GM18517 (cell line): ENCODE data around the gene SPAG6.
"Not testable (repeated sequence)": the region's sequence is repeated elsewhere in the genome, so short reads cannot be mapped to it uniquely, and the experiment has no call there.

Experiments used
- ATAC-seq: cut with Tn5 transposase; IDR thresholded peaks from one replicate; pipeline ENCODE4 v1.9.1; 2021; ENCODE audit warnings: mild to moderate bottlenecking, moderate library complexity; ENCODE audit not compliant: unreplicated experiment

SPAG6 gene

DNA sequence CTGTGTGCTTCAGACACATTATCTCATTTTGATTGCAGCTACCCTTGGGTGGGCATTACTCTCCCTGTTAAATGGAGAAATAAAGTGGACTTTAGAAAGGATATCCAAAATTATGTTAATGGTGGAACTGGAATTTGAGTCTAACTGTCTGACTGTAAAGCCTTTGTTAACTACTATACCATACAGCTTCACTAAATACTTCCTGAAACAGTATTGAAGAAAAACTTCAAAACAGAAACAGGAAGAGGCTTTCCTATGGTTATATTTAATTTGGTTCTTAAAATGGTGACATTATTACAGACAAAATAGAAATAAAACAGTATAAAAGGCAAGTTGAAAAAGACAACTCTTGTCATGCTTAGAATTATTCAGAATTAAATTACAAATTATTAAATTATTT is 25.0 kb downstream of the SPAG6 start:
- no peak for ATAC-seq

DNA sequence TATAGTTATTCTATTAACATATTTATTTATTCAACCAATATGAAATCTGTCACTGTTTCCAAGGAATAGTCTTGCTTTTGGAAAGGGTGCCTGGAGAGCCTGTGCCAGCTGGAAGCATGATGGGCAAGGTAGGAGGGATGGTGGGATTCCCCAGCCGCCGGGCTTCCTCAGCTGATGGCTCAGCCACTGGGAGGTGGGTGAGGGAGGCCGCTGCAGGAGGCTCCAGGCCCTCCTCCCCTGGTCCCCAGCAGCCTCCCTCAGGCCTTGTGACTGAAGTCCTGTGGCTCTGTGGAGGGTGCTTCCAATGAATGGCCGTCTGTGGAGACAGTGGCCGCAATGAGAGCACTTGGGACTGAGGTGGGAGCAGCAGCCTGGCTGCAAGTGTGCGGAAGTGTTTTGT is 27.0 kb downstream of the SPAG6 start:
- ATAC-seq, result no peak

DNA sequence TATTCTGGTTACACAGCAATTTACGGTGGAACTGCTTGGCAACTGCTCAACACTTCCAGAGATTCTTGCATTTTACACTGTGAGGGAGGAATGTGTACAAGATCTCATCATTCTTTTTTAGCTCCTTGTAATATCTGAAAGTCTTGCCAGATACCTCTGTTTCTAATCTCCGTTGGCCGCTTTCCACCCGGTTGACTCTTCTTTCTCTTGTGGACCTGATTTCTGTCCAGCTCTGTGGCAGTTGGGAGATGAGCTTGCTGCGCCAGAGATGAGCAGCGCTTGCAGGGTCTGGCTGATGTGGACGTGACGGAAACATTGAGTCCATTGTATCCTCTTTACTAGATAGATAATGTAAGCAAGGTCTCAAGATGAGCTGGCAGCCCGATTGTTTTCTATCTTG is 27.6 kb downstream of the SPAG6 start:
- no peak for ATAC-seq

DNA sequence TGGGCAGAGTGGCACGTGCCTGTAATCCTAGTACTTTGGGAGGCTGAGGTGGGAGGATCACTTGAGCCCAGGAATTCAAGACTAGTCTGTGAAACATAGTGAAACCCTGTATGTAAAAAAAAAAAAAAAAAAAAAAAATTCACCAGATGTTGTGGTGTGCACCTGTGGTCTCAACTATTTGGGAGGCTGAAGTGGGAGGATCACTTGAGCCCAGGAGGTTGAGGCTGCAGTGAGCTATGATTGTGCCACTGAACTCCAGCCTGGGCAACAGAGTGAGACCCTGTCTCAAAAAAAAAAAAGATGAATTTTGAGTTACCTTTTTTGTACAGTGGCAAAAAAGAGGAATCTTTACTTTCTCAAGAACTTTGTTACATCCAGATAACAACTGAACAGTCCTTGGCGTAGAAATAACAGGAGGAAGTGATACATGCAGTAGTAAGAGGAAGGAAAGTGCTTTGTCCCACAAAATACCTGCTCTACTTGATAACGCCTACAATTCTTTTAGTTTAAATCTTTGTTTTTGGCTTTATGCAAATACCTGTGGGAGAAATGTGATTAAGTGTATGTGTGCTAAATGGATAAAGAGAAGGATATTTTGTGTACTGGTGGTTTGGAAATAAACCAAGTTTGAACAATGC is 29.3 kb downstream of the SPAG6 start:
- ATAC-seq, result no peak

DNA sequence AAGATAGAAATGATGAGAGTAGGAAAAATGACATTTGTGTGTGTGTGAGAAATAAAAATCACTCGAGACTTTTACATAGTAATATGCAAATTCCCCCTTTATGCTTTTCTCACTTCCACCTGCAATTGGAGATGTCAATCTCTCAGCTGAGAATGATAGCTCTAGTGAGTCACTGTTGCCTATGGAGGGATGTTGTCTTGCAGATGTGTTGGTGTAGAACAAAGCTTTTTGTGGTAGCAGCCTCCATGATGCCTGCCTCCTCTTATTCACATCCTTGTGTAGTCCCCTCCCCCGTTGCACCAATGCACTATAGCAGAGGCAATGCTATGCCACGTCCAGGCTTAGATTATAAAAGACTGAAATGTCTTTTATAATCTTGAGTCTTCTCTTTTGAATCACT is 33.8 kb downstream of the SPAG6 start:
- ATAC-seq, result peak; percentile 63

DNA sequence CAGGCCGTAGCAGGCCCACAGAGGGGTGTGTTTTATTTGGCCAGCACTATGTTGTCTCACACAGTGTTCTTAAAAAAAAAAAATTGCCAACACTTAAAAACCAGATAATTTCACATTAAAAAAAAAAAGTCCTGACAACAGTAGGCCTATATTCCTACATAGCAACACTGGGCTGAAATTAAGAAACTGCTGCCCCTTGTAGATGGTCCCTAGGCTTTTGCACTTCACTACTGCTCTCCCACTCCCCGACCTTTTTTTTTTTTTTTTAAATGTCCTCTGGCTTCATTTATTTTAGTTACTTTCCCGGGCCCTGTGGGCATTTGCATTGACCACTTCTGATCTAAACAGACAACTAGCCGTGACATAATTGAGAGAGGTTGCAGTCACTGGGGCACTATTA is 36.0 kb downstream of the SPAG6 start:
- ATAC-seq, result no peak

DNA sequence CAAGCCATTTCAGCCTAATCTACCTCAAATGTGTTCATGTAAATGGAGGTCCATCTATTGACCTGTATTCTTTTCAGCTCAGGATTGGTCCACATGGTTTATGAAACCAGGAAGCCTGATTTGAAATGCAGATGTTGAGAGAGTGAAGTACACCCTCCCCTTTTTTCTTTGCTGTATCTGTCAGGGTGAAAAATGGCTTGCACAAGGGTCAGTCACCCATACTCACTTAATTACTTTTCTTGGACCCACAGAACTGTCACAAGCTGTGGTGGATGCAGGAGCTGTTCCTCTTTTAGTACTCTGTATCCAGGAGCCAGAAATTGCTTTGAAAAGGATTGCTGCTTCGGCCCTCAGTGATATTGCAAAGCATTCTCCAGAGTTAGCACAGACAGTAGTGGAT is 41.2 kb downstream of the SPAG6 start:
- no peak for ATAC-seq

DNA sequence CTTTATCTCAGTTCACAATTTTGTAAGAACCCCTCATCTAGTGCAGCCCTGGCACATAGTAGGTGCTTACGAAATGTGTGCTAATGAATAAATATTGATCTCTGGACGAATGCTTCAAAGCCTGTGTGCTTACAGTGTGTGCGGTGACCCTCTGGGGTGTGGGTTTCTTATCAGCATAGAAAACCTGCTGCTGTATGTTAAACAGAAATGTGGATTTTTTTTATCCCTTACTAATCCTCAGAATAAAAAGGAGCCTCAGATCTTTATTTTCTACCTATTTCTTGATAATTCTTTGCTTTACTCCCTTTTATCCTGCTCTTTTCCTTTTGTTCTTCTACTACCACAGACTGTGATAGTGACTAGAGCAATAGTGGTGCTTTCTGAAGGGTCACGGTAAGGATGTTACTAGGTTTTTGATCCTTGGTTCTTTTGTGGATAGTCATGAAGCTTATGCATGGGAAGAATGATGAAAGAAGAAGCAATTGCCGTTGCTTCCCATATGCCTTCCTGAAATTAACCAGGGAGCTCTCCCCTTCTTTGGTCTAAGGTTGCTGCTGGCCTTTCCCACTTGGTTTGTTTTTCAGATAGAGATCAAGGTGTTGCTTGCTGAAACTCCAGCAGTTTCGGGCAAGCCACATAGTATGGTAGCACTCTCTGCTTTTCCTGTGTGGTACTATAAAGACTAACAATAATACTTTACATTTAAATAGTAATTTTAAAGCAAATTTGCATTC is 44.7 kb downstream of the SPAG6 start:
- no peak for ATAC-seq

DNA sequence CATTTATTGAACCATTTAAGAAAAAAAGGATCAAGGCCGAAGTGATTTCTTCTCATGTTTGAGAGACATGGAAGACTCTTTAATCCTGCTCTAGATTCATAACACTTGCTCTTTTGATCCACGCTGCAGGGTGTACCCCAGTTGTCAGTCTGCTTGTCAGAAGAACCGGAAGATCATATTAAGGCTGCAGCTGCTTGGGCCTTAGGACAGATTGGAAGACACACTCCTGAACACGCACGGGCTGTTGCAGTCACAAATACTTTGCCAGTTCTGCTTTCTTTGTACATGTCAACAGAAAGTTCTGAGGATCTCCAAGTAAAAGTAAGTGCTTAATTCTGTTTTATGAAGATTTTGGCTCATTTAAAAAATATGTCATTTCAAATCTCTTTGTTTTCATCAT is 46.3 kb downstream of the SPAG6 start:
- no peak for ATAC-seq

DNA sequence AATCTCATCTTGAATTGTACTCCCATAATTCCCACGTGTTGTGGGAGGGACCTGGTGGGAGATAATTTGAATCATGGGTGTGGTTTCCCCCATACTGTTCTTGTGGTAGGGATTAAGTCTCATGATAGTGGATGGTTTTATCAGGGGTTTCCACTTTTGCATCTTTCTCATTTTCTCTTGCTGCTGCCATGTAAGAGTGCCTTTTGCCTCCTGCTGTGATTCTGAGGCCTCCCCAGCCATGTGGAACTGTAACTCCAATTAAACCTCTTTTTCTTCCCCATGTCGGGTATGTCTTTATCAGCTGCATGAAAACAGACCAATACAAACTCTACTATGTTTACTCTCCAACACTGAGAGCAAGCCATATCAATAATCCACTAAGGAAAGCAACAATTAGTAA is 50.9 kb downstream of the SPAG6 start:
- not testable (repeated sequence) for ATAC-seq

DNA sequence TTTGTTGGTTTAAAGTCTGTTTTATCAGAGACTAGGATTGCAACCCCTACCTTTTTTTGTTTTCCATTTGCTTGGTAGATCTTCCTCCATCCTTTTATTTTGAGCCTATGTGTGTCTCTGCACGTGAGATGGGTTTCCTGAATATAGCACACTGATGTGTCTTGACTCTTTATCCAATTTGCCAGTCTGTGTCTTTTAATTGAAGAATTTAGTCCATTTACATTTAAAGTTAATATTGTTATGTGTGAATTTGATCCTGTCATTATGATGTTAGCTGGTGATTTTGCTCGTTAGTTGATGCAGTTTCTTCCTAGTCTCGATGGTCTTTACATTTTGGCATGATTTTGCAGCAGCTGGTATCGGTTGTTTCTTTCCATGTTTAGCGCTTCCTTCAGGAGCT is 61.6 kb downstream of the SPAG6 start:
- ATAC-seq, result not testable (repeated sequence)

DNA sequence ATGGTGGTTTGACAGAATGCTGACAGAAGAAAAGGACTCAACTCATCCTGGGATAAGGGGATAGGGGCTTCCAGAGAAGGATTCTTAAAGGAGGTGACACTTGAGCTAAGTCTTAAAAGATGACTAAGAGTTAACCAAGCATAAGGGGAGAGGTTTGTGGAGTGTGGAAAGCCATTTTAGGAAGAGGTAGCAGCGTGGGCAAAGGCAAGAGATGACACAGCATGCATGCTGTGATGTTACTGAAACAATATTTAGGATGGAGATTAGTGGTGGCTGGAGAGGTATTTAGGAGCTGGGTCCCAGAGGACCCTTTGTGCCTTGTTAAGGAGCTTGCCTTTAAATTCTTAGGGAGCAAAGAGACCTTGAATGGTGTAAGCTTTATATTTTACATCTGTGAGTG is 65.1 kb downstream of the SPAG6 start:
- no peak for ATAC-seq

DNA sequence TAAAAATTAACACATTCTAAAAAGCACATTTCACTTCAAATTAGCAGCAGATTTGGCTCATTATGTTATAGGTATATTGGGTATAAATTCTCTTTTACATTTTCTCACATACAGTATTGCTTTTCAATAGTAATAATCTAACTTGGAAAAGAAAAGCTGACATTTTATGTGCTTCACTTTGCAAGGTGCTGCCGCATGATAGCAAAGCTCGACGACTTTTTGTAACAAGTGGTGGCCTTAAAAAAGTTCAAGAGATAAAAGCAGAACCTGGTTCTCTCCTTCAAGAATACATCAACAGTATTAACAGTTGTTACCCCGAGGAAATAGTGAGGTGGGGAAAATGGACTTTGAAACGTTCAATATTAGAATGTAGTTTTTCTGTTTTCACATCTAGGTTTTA is 65.5 kb downstream of the SPAG6 start:
- no peak for ATAC-seq

DNA sequence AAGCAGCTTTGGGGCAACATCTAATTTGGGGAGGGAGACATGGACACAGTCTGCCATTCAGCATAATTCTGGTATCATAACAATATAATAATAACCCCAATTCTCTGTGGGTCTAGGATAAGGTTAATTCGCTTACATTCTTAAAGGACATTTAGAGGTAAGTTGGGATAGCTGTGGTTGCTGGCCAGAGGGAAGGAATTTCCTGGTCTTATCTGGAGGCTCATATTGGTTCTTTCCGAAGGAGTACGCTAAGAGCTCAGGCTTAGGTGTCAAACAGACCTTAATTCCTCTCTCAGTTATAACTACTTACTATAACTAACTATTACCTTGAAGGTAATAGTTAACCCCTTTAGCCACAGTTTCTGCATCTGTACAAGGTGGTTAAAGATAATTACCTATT is 68.8 kb downstream of the SPAG6 start:
- no peak for ATAC-seq

DNA sequence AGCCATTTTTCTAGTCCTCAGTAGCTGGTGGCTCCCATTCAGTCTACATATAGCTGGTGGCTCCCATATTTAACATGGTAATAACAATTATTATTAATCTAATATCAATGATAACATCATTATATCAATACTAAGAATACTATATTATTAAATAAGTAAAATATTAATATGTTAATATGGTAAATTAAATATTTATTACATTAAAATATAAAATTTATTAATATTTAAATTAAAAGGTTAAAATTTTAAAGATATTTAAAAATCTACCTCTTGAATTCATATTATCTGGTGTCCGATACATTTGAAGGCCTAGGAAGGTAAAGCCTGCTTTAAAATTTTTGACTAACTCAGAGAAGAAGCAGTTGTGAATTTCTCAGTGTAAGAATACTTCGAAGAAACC is 69.8 kb downstream of the SPAG6 start:
- no peak for ATAC-seq

DNA sequence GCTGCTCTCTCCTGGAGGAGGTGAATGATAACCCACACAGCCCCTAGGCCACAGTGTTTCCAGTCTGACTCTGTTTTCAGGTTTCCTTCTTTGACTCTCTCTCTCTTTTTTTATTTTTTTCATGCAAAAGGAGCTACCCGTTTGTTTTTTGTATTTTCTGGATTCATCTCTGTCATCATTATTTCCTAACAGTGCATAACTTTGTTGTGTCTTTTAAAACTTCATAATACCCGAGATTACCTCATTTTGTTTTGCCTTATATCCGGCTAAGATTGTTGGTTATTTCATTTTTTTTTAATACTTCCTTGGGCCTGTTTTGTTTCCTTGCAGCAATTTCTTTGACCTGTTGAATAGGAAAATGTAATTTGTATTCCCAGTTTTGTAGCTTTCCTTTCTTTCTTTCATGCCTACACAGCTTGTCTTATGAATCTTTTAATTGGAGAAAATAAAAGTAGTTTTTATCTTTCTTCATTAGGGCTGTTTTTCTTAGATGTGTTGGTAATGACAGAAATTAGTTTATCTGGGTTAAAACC is 72.5 kb downstream of the SPAG6 start:
- no peak for ATAC-seq

DNA sequence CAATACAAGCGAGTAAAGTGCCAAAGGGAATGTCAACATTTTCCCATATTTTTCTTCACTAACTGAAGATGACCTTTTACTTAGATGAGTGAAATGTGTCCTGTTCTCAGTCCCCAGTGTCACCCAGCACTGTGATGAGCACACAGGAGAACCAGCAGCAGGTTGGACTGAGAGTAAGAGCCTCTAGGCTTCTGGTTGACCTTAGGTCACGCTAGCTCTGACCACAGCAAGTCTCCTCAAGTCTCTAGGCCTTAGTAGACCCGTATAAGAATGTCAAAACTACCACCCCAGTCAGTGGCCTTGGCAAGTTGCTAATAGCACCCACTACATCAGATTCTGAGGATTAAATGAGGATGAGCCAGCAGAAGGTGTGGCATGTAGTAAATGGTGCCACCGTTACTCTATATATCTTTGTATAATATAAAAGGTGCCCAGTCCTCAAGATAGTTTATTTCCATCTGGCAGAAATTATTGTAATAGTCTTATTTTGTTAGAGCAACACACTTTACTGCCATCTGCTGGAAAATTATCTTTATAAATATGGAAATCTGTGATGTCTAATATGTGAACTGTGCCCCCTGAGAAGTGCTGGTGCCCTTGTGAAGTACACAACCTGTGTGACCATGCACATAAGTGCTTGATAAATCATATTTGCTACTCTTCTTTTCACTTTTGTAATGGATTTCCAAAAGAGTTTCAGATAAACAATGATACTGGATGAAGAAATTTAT is 75.7 kb downstream of the SPAG6 start:
- ATAC-seq, result no peak

DNA sequence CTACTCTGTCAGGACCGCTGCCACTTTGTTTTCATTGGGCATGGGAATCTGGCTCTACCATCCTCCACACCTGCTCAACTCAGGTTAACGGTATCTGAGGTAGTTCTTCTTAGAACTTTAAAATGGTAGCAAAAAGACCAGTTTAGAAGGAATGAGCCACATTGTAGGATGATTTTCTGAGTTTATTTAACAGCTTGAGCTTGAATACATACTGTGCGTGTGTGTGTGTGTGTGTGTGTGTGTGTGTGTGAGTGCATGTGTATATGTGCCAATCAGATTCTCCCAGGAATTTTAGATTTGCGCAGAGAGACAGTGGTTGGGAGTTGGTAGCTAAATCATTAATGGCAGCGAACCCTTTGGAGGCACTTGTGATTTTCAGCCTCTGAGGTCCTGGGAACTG is 81.4 kb downstream of the SPAG6 start:
- ATAC-seq, result no peak

DNA sequence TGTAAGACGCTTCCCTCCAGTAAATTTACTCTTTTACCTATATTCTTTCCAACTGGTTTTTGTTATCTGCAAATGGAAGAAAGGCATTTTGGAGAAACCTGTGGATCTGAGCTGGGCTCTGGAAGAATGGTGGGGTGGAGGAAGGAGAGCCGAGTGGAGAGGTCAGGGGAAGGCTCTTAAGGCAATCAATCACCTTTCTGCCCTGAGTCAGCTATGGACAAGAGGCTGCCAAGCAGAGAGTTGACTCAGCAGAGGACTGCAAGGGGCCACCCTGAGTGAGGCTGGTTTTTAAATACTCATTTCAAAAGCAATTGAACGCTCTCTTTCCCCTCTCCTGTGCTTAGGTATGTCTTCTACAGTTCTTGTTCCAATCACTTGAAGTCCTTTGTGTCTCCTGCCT is 81.8 kb downstream of the SPAG6 start:
- ATAC-seq, result no peak

DNA sequence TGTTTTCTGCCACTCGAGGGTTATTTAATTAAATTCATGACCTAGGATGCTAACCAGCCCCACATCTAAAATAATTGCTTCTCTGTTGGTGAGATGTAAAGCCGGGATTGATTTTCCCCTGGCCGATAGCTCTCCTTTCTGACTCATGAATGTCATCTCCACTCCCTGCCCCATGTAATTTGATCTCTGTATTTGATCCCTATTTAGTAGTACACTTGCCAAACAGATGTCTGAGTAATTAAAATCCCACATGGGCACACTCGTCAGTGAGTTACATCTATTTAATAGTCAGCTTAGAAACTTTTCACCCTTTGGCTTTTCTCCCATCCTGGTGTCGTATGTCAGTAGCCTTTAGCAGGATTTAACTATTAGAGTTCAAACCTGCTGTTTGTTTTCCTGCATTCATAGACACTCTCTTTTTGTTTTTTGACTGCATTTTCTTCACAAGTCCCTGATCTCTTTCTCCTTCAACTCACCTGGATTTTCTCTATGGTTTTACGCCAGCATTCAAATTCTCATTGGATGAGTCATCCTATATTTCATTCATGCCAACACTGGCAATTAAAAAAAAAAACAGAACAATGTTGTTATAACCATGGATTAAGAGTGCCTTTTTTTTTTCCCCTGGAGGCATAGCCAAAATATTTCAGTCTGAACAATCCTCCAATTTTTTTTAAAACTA is 82.7 kb downstream of the SPAG6 start:
- ATAC-seq, result no peak

DNA sequence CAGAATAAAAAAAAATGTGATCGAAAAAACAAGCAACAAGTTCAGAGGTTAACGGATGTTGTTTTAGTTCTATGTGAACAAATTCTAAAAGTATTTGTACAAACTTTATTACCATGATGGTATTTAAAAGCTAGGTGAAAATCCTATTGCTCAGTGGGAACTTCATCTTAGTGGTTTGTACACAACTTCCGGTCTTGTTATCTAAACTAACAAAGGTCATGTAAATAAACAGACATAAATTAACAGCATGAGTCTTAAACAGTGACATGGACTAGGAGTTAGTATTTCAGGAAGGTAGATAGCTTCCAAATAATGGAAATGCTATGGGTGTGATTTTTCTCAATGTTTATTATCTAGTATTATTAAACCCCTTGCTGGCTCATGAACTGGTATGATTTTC is 83.8 kb downstream of the SPAG6 start:
- ATAC-seq, result no peak
